HUES64 (cell line): ENCODE measurements around the gene TGDS.

Experiments used
- H3K27ac ChIP-seq: 2 replicates; pipeline ENCODE4 v1.7.0; 2013; ENCODE audit warnings: low read depth, low read length, inconsistent platforms
- H3K27me3 ChIP-seq: 2 replicates; pipeline ENCODE4 v1.6.1; 2013; ENCODE audit warnings: mild to moderate bottlenecking, low read length; ENCODE audit not compliant: insufficient read depth
- H3K36me3 ChIP-seq: 2 replicates; pipeline ENCODE4 v1.6.1; 2013; ENCODE audit warnings: mild to moderate bottlenecking, low read length; ENCODE audit not compliant: insufficient read depth
- H3K4me1 ChIP-seq: 2 replicates; pipeline ENCODE4 v1.6.1; 2013; ENCODE audit warnings: mild to moderate bottlenecking, low read length, moderate library complexity; ENCODE audit not compliant: insufficient read depth
- H3K4me3 ChIP-seq: 2 replicates; pipeline ENCODE4 v1.5.1; 2013; ENCODE audit warnings: mild to moderate bottlenecking, low read length, moderate library complexity
- H3K9ac ChIP-seq: 2 replicates; pipeline ENCODE4 v1.6.1; 2013; ENCODE audit warnings: mild to moderate bottlenecking, low read depth, low read length
- H3K9me3 ChIP-seq: 2 replicates; pipeline ENCODE4 v1.6.1; 2013; ENCODE audit warnings: low read depth, low read length; ENCODE audit not compliant: insufficient read depth
- WGBS: fragments of 150-250, 120-280 bp; methylation state at CpG from one replicate; pipeline ENCODE4 v1.1.7; 2013; ENCODE audit warnings: missing lambda C conversion rate; 5-methylcytosine and 5-hydroxymethylcytosine counted together

The TGDS gene

GRCh38 chr13:94550062-94550738, 45.8 kb downstream of the TGDS start:
- Histone ChIP-seq H3K4me3 (peak overlapping the region; percentile 88), H3K4me1 (peaks cover 27% of the 10 kb centered on the region), H3K36me3 (no peaks in the 10 kb centered on the region), H3K9me3 (no peaks in the 10 kb centered on the region), H3K27me3 (no peaks in the 10 kb centered on the region), H3K9ac (peak overlapping the region; percentile 86), H3K27ac (no peak overlapping the region; the same call in 1 of the 2 replicates)
- 16% methylated on average over 19 of the region's 21 CpGs for WGBS

GRCh38 chr13:94549232-94550061, 46.5 kb downstream of the TGDS start:
- under 1% methylated on average over 66 of the region's 66 CpGs for WGBS
- H3K36me3 ChIP-seq, result no peaks in the 10 kb centered on the region
- H3K27ac ChIP-seq, result peak overlapping the region; percentile 55
- H3K27me3 ChIP-seq, result no peaks in the 10 kb centered on the region
- no peaks in the 10 kb centered on the region for H3K9me3 ChIP-seq
- H3K4me1 ChIP-seq, result peaks cover 27% of the 10 kb centered on the region
- H3K4me3 ChIP-seq, result peak overlapping the region; percentile 88
- peak overlapping the region; percentile 86 for H3K9ac ChIP-seq

GRCh38 chr13:94548821-94549231, 47.1 kb downstream of the TGDS start:
- Histone ChIP-seq H3K9me3 (no peaks in the 10 kb centered on the region), H3K36me3 (no peaks in the 10 kb centered on the region), H3K4me3 (peak overlapping the region; percentile 88), H3K4me1 (peaks cover 27% of the 10 kb centered on the region), H3K9ac (peak overlapping the region; percentile 75), H3K27ac (peak overlapping the region; percentile 55), H3K27me3 (no peaks in the 10 kb centered on the region)
- 2% methylated on average over 19 of the region's 19 CpGs for WGBS

DNA sequence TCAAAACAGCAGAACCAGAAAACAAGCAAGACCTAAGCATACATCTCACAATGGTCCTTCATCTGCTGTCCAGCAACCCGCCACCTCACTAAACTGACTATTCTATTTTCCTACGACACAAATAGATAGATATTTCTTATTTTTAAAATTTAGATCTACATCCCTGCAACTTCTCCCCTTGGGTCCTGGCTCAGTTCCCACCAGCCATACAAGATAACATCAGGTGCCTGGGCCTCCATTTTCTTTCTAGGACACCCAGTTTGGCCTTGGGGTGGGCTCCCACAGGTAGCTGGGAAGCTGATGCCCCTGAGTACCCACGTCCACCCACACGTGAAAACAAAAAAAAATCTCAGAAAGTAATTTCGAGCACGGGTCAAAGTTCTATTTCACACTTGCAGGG, 47.6 kb downstream of the TGDS start:
- Histone ChIP-seq H3K9ac (peak overlapping the region; percentile 75), H3K36me3 (no peaks in the 10 kb centered on the region), H3K27ac (peak overlapping the region; percentile 55; the same call in 1 of the 2 replicates), H3K9me3 (no peaks in the 10 kb centered on the region), H3K4me1 (peaks cover 27% of the 10 kb centered on the region), H3K4me3 (peak overlapping the region; percentile 88), H3K27me3 (no peaks in the 10 kb centered on the region)
- WGBS, result 64% methylated on average over 6 of the region's 6 CpGs

GRCh38 chr13:94546061-94546839, 49.7 kb downstream of the TGDS start:
- 66% methylated on average over 10 of the region's 10 CpGs for WGBS
- Histone ChIP-seq H3K27me3 (no peaks in the 10 kb centered on the region), H3K9me3 (no peaks in the 10 kb centered on the region), H3K4me1 (peaks cover 27% of the 10 kb centered on the region), H3K4me3 (no peak overlapping the region), H3K36me3 (no peaks in the 10 kb centered on the region), H3K27ac (0 out of 2 replicates have a peak overlapping the region, but pooled peaks have one; percentile 31), H3K9ac (no peak overlapping the region)

- 44% methylated on average over 2 of the region's 4 CpGs for WGBS
- no peak overlapping the region for H3K4me3 ChIP-seq
These were observed 51.0 kb downstream of the TGDS start for GRCh38 chr13:94544922-94545321.

GRCh38 chr13:94542917-94543316, 53.0 kb downstream of the TGDS start:
- Histone ChIP-seq H3K27me3 (no peaks in the 10 kb centered on the region), H3K4me1 (peaks cover 14% of the 10 kb centered on the region), H3K27ac (no peak overlapping the region), H3K9ac (no peak overlapping the region), H3K36me3 (no peaks in the 10 kb centered on the region), H3K4me3 (no peak overlapping the region), H3K9me3 (no peaks in the 10 kb centered on the region)
- 95% methylated on average over 6 of the region's 6 CpGs for WGBS

More at GRCh38 chr13:94544922-94545321, 51.0 kb downstream of the TGDS start:
- no peak overlapping the region for H3K9ac ChIP-seq
- peaks cover 21% of the 10 kb centered on the region for H3K4me1 ChIP-seq
- H3K9me3 ChIP-seq, result no peaks in the 10 kb centered on the region
- no peak overlapping the region for H3K27ac ChIP-seq
- H3K36me3 ChIP-seq, result no peaks in the 10 kb centered on the region
- no peaks in the 10 kb centered on the region for H3K27me3 ChIP-seq

GRCh38 chr13:94537740-94538630, 58.0 kb downstream of the TGDS start:
- H3K4me1 ChIP-seq, result peaks cover 7% of the 10 kb centered on the region; the same call in 1 of the 2 replicates
- H3K9ac ChIP-seq, result no peak overlapping the region
- H3K27me3 ChIP-seq, result no peaks in the 10 kb centered on the region
- no peaks in the 10 kb centered on the region for H3K9me3 ChIP-seq
- no peaks in the 10 kb centered on the region for H3K36me3 ChIP-seq
- H3K4me3 ChIP-seq, result no peak overlapping the region
- WGBS, result 96% methylated on average over 7 of the region's 7 CpGs
- H3K27ac ChIP-seq, result no peak overlapping the region

DNA sequence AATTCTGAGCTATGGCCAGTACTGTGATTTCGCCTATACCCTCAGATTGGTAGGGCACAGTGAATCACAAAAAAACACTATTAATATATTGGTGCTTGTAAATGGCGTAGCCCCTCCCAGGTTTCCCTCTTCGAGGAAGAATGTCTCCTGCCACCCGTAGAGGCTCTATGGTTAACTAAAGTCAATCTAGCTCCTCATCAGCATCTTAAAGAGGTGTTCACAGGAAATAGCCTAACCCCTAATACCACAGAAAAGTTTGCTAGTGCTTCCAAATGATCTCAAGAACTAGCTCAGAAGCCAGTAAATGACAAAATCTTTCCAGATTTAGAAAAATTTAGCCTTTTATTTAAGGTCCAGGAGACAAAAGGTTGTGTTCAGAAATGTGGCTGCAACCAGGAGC, 60.2 kb downstream of the TGDS start:
- no peak overlapping the region for H3K4me3 ChIP-seq
- H3K36me3 ChIP-seq, result no peaks in the 10 kb centered on the region
- peaks cover 7% of the 10 kb centered on the region; the same call in 1 of the 2 replicates for H3K4me1 ChIP-seq
- no peak overlapping the region for H3K27ac ChIP-seq
- no peaks in the 10 kb centered on the region for H3K27me3 ChIP-seq
- 45% methylated on average over 4 of the region's 4 CpGs for WGBS
- no peaks in the 10 kb centered on the region for H3K9me3 ChIP-seq
- no peak overlapping the region for H3K9ac ChIP-seq

GRCh38 chr13:94535231-94535630, 60.7 kb downstream of the TGDS start:
- H3K4me3 ChIP-seq, result no peak overlapping the region
- H3K9me3 ChIP-seq, result no peaks in the 10 kb centered on the region
- no peaks in the 10 kb centered on the region for H3K27me3 ChIP-seq
- H3K9ac ChIP-seq, result no peak overlapping the region
- no peak overlapping the region for H3K27ac ChIP-seq
- no peaks in the 10 kb centered on the region for H3K36me3 ChIP-seq
- WGBS, result 92% methylated on average over 2 of the region's 2 CpGs
- H3K4me1 ChIP-seq, result peaks cover 7% of the 10 kb centered on the region; the same call in 1 of the 2 replicates
